Activated gamma-delta T cell treated with anti-CD3 and anti-CD28 coated beads, Interleukin-2, amount 50 U/mL, for 16 hours (primary cell): Measurements from ENCODE around the gene CABP2.
"Not testable (repeated sequence)": the region's sequence is repeated elsewhere in the genome, so short reads cannot be mapped to it uniquely, and the experiment has no call there.

Experiments
- DNase-seq: peaks from one replicate; pipeline ENCODE4 v3.0.0-alpha.2; 2020; ENCODE audit warnings: low read depth

The CABP2 gene

DNA sequence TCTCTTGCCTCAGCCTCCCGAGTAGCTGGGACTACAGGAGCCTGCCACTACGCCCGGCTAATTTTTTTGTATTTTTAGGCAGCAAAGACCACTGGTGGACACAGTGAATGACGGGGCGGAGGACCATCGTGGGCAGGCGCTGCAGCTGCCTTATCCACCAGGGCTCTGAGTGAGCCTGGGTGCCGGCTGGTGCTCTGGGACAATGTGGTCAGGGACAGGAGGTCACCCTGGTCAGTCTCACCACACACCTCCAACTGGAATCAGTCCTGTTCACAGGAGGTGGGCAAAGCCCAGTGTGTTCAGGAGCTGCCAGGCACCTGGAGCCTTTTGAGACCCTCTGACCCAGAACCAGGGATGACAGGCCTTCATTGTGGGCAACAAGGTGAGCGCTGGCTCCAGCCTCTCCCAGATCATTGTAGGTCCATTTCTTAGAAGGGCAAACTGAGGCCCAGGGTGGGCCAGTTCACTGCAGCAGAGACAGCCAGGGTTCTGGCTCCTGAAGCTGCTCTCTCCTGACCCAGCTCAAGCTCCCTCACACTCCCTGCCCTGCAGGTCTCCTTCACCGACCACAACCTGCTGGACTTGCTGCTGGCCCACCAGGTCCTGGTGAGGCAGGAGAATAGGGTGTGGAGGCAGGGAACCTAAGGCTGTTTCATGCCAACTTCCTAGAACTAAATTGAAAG is 15.7 kb upstream of the CABP2 start:
- DNase-seq = no peak

DNA sequence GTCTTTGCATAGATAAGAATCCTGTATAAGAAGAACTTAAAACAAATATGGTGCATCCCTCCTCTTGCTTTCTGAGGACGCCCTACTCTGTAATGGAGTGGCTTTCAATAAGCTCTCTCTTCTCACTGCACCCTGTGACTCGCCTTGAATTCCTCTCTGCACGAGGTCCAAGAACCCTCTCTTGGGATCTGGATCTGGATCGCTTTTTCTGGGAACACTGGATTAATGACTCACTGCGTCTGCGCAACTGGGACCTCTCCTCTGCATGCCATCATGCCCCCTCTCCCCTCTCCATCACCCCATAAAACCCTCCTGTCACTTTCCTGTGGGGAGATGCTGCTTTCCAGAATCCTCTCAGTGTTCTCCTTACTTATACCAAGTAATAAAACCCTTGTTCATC is 15.1 kb upstream of the CABP2 start:
- no peak for DNase-seq

GRCh38 chr11:67535561-67535960 is 12.3 kb upstream of the CABP2 start:
- no peak for DNase-seq

GRCh38 chr11:67534070-67534679 is 10.9 kb upstream of the CABP2 start:
- no peak for DNase-seq

- DNase-seq = no peak
Observed at GRCh38 chr11:67532889-67533288, 9.6 kb upstream of the CABP2 start.

- no peak for DNase-seq
Observed at GRCh38 chr11:67530282-67530592, 7.0 kb upstream of the CABP2 start.

DNA sequence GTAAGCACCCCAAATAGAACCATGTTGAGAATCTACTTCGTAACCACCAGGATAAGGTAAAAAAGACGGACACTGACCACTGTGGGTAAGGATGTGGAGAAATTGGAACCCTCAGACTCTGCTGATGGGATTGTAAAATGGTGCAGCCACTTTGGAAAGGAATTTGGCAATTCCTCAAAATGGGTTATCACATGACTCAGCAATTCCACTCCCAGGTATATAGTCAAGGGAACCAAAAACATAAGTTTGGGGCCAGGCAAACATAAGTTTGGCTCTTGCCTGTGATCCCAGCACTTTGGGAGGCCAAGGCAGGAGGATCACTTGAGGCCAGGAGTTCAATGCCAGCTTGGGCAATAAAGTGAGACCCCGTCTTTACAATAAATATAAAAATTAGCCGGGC is 5.1 kb upstream of the CABP2 start:
- no peak for DNase-seq

DNA sequence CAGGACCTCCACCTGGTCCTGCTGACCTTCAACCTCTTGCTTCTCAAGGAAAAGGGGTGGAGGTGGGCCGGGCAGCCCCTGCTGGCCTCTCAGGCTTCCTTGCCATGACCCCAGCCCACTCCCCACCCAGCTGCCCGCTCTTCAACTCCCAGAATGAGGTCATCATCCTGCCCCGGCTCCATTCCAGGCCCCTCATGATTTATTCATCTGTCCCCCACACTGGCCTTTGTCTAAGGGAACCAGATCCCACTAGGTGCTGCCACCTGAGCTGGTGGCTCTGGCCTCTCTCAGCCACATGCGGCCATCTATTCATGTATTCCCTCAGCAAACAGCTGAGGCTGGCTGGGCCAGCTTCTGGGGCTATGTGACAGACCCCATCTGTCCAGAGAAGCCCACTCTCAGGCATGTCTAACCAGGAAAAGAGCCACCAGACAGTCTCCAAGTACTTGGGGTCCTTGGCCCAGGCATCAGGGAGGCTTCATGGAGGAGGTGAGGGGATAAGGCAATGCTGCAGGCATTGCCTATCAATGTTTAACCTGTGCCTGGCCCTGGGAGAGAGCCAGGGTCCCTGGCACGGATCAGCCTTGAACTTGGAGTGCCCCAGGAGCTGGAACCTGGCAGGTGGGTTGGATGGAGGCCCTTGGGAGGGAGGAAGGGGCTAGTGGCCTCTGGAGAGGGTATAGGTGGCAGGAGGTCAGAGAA is 2.2 kb upstream of the CABP2 start:
- DNase-seq = no peak

DNA sequence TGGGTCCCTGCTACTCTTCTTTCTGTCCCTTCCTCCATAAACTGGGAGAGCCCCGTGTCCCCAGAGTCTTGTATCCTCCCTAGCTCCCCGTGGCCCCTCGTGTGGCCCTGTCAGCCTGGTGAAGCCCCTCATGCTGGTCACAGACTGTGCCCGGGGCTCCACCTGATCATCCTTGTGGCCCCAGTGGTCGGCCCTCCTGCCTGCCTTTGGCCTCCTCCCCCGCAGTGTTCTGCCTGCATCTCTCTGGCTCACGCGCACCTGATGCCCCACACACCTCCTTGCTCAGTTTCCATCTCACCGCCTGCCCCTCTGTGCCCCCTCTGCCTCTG is 1.2 kb upstream of the CABP2 start:
- no peak for DNase-seq

DNA sequence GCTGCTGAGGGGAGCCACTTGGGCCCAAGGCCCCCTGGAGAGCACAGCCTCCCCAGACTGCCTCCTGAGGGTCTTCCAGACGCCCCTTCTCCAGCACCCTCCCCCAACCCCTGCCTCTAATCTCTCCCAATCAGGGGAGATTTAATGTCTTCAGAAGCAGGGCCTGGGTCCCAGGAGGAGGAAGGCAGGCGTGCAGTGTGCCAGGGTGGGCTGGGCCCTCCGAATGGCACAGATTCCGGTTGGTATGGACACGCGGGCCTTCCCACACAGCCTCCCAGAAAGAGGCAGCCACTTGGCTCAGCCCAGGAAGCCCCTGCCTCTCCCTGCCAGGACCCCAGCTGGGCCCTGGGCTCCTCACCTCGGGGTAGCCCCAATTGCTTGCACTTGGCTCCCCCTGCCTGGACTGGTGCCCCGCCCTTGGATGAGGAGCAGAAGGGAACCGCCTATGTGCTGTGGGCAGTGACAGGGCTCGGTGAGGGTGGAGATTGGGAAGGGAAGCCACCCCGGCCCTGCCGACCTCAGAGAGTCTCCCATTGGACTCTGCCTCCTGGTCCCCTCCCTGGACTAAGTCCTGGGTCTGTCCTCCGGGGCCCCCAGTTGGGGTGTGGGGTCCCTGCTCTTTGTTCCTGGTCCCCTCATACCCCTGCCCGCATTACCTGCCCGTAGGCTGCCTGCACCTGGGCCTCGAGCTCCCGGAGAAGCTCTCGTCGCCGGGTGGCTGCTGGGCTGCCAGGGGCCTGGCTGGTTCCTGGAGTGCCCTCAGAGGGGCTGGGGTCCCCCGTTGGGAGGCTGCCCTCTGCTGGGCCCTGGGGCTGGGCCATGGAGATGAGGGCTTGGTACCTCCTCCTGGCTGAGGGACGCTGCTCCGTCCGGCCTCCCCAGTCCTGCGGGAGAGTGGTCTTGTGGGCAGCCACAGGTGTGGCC is 572 bp upstream of the CABP2 start:
- DNase-seq = no peak

DNA sequence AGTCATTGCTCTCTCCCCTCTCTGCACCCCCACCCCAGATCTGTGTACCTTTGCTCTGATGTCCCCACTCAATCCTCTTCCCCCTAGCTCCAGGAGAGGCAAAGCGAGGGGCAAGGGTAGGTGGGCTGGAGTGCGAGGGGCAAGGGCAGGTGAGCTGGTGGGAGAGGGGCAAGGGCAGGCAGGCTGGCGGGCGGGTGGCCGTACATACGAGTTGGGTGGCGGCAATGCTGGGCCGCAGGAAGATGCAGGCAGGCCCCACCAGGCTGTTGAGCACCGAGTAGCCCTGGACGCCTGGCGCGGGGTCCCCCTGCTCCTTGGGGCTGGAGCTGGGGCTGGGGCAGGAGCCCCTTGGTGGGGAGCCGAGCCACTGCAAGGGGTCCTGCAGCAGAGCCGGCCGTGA is 908 bp downstream of the CABP2 start:
- DNase-seq = no peak

GRCh38 chr11:67521924-67522323 is 1.3 kb downstream of the CABP2 start:
- no peak for DNase-seq

DNA sequence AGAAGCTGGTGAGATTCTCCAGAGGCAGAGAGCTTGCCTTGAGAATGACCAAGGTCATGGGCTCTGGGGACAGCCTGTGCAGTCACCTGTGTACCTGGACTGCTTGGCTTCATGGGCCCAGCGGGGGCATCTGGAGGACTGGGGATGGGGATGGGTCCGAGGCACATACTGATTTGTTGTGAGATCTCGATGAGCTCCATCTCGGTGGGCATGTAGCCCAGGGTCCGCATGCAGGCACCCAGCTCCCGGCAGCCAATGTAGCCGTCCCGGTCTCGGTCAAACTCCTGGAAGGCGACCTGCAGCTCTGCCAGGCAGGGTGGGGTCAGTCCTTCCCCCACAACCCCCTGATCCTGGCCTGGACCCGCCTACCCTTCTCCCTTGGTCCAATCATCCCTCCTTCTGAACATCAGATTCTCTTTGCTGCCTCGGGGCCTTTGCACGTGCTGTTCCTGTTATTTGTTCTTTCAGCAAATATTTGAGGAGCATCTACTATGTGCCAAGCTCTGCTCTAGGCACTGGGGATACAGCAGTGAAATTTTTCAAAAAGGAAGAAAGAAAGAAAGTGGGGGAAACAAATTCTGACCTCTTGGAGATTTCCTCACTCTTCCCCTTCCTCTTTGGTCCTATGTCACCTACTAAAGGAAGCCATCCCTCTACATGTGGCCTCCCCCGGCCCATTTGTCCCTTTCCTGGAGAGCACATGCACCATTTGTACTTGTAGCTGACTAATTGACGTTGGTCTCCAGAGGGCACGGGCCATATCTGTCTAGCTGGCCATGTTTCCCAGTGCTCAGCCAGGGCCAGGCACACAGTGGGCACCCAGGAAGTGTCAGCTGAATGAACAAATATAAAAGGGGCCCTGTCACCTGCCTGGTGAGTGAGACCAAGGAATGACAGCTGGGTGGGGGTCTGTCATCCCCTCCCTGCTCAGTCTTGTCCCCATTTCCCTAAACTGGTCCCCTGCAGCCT is 2.1 kb downstream of the CABP2 start:
- no peak for DNase-seq

- DNase-seq = no peak
Observed at GRCh38 chr11:67519726-67520125, 3.5 kb downstream of the CABP2 start.

DNA sequence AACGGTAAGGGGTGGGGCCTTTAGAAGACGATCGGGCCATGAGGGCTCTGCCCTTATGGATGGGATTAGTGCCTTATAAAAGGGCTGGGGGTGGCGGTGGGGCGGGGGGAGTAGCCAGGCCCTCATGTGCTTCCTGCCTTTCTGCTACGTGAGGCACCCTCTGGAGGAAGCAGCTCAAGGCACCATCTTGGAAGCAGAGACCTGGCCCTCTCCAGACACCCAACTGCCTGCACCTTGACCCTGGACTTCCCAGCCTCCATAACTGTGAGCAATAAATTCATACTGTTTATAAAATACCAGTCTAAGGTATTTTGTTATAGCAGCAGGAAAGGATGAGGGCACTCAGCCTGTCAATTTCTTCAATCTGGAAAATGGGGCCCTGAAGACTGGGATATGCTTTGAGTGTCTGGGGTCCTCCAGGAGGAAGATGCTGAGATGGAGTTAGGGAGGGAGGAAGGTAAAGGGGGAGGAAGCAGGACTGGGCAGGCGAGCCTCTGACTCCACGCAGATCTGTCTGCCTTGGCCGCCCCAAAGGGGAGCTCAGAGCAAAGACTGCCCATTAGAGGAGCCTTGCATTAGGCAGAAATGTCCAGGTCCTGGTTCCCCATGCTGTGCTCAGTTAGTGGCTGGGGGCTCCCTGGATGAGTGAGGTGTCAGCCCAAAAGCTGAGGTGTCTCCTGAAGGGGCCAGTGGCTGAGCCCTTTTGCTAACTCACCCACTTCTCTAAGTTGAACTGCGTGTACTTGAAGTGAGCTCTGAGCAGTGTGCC is 5.3 kb downstream of the CABP2 start:
- no peak for DNase-seq

DNA sequence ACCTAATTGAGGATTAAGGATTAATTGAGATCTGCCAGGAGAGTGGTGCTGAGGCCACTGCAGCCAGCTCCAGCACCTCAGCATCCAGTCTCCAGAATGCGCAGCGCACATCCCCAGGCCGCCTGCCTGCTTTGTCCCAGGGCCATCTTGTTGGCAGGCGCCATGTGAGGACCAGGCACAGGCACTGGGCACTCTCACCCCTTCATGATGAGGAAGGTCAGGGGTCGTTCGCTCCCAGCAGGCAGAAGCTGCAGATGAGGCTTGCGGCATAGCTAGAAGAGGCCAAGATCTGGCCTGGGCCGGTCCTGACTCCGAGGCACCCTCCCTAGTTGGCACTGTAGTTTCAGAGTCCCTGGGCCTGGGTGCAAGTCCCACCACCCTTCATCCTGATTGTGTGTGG is 6.4 kb downstream of the CABP2 start:
- DNase-seq = no peak

- no peak for DNase-seq
Observed at GRCh38 chr11:67514116-67514515, 9.1 kb downstream of the CABP2 start.

- DNase-seq = not testable (repeated sequence)
Observed at GRCh38 chr11:67511558-67511957, 11.7 kb downstream of the CABP2 start.

DNA sequence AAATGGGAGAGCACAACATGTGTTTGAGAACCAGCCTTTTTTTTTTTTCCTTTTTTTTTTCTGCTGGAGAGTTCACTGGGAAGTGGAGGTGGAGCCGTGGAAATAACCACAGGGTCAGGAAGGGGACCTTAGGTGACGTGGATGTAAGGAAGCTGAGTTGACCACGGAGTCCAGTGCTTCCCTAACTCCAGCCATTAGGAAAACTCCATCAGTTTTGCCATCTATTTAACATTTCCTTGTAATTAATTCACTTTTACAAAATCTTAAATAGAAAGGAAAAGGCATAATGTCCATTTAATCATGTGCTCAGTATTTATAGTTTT is 13.3 kb downstream of the CABP2 start:
- no peak for DNase-seq

- DNase-seq = peak; percentile 99
Observed at GRCh38 chr11:67508486-67509121, 14.6 kb downstream of the CABP2 start.
